ENCODE results near the gene LTBP1. TPM values are rescaled to one million over a fixed set of nuclear protein-coding genes. Genes with fewer than 3 reads are reported as not detected.
A peak's percentile ranks its signal among the peaks of the same experiment; 100 is the strongest.
"Not testable (repeated sequence)": the region's sequence is repeated elsewhere in the genome, so short reads cannot be mapped to it uniquely, and the experiment has no call there.

Gene LTBP1
- total RNA-seq, 1 donor from 2014 or later, result 36.0 TPM

DNA sequence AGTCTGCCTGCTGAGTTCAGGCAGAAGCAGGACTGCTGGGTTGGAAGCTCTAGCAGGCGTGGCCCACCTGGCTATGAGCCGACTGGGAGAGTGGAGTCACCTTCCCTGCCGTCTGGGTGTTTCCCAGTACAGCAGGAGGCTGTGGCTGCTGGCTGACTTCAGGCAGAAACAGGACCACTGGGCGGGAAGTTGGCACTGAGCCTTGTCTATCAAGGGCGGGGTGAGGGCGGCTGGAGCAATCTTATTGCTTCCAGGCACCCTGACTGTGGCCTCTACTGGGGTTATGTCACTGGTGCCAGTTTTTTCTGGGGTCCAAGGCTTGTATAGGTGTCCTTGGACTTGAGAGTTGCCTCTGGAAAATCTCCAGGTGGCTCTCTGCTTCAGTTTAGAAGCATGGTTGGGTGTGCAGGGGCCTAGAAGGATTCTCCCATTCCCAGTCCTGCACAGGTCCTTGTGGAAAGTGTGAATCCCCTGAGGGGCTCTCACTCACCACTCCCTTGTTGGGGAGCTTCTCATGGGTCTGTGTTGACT is 30.5 kb downstream of the LTBP1 start:
- TF ChIP-seq, protein P1, sequence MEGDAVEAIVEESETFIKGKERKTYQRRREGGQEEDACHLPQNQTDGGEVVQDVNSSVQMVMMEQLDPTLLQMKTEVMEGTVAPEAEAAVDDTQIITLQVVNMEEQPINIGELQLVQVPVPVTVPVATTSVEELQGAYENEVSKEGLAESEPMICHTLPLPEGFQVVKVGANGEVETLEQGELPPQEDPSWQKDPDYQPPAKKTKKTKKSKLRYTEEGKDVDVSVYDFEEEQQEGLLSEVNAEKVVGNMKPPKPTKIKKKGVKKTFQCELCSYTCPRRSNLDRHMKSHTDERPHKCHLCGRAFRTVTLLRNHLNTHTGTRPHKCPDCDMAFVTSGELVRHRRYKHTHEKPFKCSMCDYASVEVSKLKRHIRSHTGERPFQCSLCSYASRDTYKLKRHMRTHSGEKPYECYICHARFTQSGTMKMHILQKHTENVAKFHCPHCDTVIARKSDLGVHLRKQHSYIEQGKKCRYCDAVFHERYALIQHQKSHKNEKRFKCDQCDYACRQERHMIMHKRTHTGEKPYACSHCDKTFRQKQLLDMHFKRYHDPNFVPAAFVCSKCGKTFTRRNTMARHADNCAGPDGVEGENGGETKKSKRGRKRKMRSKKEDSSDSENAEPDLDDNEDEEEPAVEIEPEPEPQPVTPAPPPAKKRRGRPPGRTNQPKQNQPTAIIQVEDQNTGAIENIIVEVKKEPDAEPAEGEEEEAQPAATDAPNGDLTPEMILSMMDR (IDR thresholded peaks at IDR 0.05), result no peak
- DNase-seq, result no peak

DNA sequence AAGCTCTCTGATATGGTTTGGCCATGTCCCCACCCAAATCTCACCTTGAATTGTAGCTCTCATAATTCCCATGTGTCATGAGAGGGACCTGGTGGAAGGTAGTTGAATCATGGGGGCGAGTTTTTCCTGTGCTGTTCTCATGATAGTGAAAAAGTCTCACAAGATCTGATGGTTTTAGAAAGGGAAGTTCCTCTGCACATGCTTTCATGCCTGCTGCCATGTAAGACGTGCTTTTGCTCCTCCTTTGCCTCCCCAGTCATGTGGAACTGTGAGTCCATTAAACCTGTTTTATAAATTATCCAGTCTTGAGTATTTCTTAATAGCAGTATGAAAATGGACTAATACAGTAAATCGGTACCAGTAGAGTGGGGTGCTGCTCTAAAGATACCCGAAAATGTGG is 34.9 kb downstream of the LTBP1 start:
- Histone ChIP-seq H3K4me1 (no peaks in the 10 kb centered on the region), H3K27ac (no peak overlapping the region), H3K4me3 (no peak overlapping the region), H3K27me3 (no peaks in the 10 kb centered on the region), H3K36me3 (no peaks in the 10 kb centered on the region), H3K9me3 (no peaks in the 10 kb centered on the region)
- TF ChIP-seq, protein P1 (IDR thresholded peaks at IDR 0.05), result no peak
- intact Hi-C loops (cut with DNase I), result no loop called here
- DNase-seq, result no peak
- no peak for ATAC-seq

More for the DNA sequence above, 30.5 kb downstream of the LTBP1 start:
- H3K36me3 ChIP-seq, result no peaks in the 10 kb centered on the region
- no peak overlapping the region for H3K27ac ChIP-seq
- H3K4me3 ChIP-seq, result no peak overlapping the region
- intact Hi-C loops (cut with DNase I), result no loop called here
- peak; percentile 54 for ATAC-seq
- H3K9me3 ChIP-seq, result no peaks in the 10 kb centered on the region
- no peaks in the 10 kb centered on the region for H3K27me3 ChIP-seq
- H3K4me1 ChIP-seq, result no peaks in the 10 kb centered on the region

DNA sequence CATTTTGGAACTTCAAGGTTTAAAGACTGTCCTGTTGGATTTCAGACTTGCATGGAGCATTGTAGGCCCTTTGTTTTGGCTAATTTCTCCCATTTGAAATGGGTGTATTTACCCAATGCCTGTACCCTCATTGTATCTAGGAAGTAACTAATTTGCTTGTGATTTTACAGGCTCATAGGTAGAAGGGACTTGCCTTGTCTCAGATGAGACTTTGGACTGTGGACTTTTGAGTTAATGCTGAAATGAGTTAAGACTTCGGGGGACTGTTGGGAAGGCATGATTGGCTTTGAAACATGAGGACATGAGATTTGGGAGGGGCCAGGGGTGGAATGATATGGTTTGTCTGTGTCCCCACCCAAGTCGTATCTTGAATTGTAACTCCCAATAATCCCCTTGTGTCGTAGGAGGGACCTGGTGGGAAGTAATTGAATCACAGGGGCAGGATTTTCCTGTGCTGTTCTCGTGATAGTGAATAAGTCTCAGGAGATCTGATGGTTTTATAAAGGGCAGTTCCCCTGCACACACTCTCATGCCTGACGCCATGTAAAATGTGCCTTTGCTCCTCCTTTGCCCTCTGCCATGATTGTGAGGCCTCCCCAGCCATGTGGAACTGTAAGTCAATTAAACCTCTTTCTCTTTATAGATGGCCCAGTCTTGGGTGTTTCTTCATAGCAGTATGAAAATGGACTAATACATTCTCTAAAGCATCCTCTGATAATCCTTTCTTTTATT is 36.6 kb downstream of the LTBP1 start:
- H3K36me3 ChIP-seq; H3K27ac ChIP-seq; intact Hi-C loops (cut with DNase I); H3K4me3 ChIP-seq; H3K9me3 ChIP-seq; H3K27me3 ChIP-seq; ATAC-seq; H3K4me1 ChIP-seq; DNase-seq: not testable (repeated sequence)

DNA sequence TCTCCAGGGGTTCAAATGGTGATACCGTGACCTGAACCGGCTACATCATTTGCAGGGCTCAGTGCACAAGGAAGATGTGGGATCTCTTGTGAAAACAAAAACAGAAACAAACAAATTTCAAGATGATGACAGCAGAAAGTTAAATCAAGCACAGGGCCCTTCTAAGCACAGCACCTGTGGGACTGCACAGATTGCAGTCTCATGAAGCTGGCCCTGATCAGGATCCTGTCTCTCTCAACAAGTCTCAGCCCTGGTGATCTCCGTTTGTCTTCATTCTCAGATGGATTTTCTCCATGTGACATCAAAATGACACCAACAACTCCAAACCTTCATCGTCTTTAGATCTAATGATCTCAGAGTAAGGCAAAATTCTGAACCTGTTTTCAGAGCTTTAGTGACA is 39.7 kb downstream of the LTBP1 start:
- Histone ChIP-seq H3K27me3 (no peaks in the 10 kb centered on the region), H3K4me3 (no peak overlapping the region), H3K36me3 (no peaks in the 10 kb centered on the region), H3K4me1 (no peaks in the 10 kb centered on the region), H3K9me3 (no peaks in the 10 kb centered on the region), H3K27ac (no peak overlapping the region)
- intact Hi-C loops (cut with DNase I), result no loop called here
- DNase-seq (no peak), ATAC-seq (no peak)
- TF ChIP-seq, protein P1 (IDR thresholded peaks at IDR 0.05), result no peak

DNA sequence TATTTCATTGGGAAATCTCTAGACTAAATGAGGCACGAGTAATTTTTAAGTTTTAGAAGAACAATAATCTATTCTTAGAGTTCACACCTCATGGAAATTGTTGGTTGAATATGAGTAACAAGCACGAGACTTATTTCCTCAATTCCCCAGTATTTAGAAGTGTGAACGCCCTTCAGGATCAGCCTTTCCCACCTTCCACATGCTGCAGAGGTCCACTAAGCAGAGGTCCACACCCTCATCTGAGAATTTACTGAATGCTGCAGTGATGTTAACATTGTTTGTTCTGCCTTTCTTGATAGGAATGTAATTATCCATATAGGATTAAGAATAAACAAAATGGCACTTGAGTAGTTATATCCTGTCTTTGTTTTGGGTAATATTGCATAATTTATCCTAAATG is 41.8 kb downstream of the LTBP1 start:
- ATAC-seq, result no peak
- no peaks in the 10 kb centered on the region for H3K36me3 ChIP-seq
- H3K27me3 ChIP-seq, result no peaks in the 10 kb centered on the region
- TF ChIP-seq, protein P1 (IDR thresholded peaks at IDR 0.05), result no peak
- H3K4me3 ChIP-seq, result no peak overlapping the region
- intact Hi-C loops (cut with DNase I), result no loop called here
- no peak overlapping the region for H3K27ac ChIP-seq
- H3K4me1 ChIP-seq, result no peaks in the 10 kb centered on the region
- no peaks in the 10 kb centered on the region for H3K9me3 ChIP-seq
- no peak for DNase-seq

DNA sequence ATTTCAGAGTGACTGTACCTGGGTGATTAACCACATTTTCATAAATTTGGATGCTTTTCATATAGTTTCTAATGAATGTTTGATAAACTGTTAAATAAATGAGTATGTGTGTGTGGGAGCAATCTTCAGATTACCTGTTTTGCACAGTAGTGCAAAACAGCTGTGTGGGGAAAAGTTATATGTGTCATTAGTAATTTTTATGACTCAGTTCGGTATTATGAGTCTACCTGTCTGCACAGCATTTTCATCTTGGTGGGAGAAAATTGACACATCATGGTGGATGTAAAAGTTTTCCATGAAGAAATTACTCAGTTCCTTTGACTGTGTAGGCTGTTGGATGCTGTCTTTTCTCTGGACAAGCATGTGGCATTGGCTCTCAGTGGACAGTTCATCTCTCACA is 43.8 kb downstream of the LTBP1 start:
- ATAC-seq (no peak), DNase-seq (no peak)
- TF ChIP-seq, protein P1 (IDR thresholded peaks at IDR 0.05), result no peak
- no peaks in the 10 kb centered on the region for H3K4me1 ChIP-seq
- H3K36me3 ChIP-seq, result no peaks in the 10 kb centered on the region
- no peak overlapping the region for H3K4me3 ChIP-seq
- intact Hi-C loops (cut with DNase I), result no loop called here
- no peaks in the 10 kb centered on the region for H3K9me3 ChIP-seq
- H3K27ac ChIP-seq, result no peak overlapping the region
- H3K27me3 ChIP-seq, result no peaks in the 10 kb centered on the region
